K562 (cell line): ENCODE measurements around the gene ZC3H11A. TPM values are rescaled to one million over a fixed set of nuclear protein-coding genes. Genes with fewer than 3 reads are reported as not detected.

Source experiments
- ATAC-seq: fragments of 200-7000 bp; cut with Tn5 transposase; 3 replicates; pipeline ENCODE4 v1.9.1; 2020; ENCODE audit warnings: moderate library complexity
- BruUV-seq: library from RNA; stranded (reverse); fragments of 400-500 nt; replicated peaks from 2 replicates; lab custom pipeline; 2021; lab: Mats Ljungman, UMichigan
- CTCF ChIA-PET: fragments of 300-600 bp; formaldehyde crosslinking; extraction: SDS; loops from one replicate; lab custom pipeline; 2021; ENCODE audit warnings: low intra/inter-chr PET ratio; lab: Yijun Ruan, JAX
- POLR2A ChIA-PET: fragments of 300-600, 350-650 bp; sonication (Branson Sonifier 250); formaldehyde crosslinking; extraction: SDS; loops from one replicate; lab custom pipeline; 2021; ENCODE audit warnings: antibody characterized with exemption, inconsistent platforms; lab: Yijun Ruan, JAX
- DNase-seq, 4 experiments: peaks; one replicate each; pipeline versions ENCODE4 v3.0.0 to v3.0.0-alpha.2; 2011 to 2018; ENCODE audit warnings: low spot score in 3 of 4, mixed read lengths in 3 of 4; ENCODE audit errors: extremely low read depth in 1 of 4
- FAIRE-seq: peaks from 2 replicates; lab custom pipeline; 2011; peaks lifted over from hg19 to GRCh38; lab: Jason Lieb, UNC
- H2AFZ ChIP-seq: 2 replicates; pipeline ENCODE4 v1.6.0; 2011; ENCODE audit warnings: low read depth, low read length, control low read depth, inconsistent platforms
- H3K27ac ChIP-seq: fragments of 200-600 bp; 3 replicates; pipeline ENCODE4 v1.8.0; 2011; ENCODE audit warnings: low read depth, mild to moderate bottlenecking, control low read depth, inconsistent platforms, low read length, moderate library complexity, mixed read lengths; ENCODE audit errors: extremely low read depth
- H3K27me3 ChIP-seq, 2 experiments: fragments of 300-600 bp in 1 of 2; 2 replicates in 1 of 2; 3 replicates in 1 of 2; pipeline versions ENCODE4 v1.6.0 to v1.8.0; 2011; ENCODE audit warnings: inconsistent platforms in 2 of 2, low read length in 2 of 2, mild to moderate bottlenecking in 1 of 2, mixed read lengths in 1 of 2, moderate library complexity in 1 of 2; ENCODE audit not compliant: control insufficient read depth in 2 of 2, insufficient read depth in 2 of 2
- H3K36me3 ChIP-seq: fragments of 300-600 bp; 3 replicates; pipeline ENCODE4 v1.8.0; 2011; ENCODE audit warnings: mild to moderate bottlenecking, low read length, inconsistent platforms; ENCODE audit not compliant: control insufficient read depth, insufficient read depth
- H3K4me1 ChIP-seq, 2 experiments: fragments of 200-600 bp in 1 of 2; replicated peaks in 1 of 2; 2 replicates in 1 of 2; 3 replicates in 1 of 2; pipeline versions ENCODE4 v1.5.1 to v1.8.0; 2011; ENCODE audit warnings: inconsistent platforms in 2 of 2, low read length in 2 of 2, mild to moderate bottlenecking in 1 of 2, mixed read lengths in 1 of 2, moderate library complexity in 1 of 2; ENCODE audit not compliant: control insufficient read depth in 2 of 2, insufficient read depth in 2 of 2
- H3K4me2 ChIP-seq: 2 replicates; pipeline ENCODE4 v1.6.1; 2011; ENCODE audit warnings: low read length, control low read depth, inconsistent platforms, mixed read lengths; ENCODE audit not compliant: insufficient read depth
- H3K4me3 ChIP-seq: fragments of 200-600 bp; sonication (generic), shearing (Covaris generic); 2 replicates; pipeline ENCODE4 v1.5.1; 2016; ENCODE audit warnings: control low read depth, inconsistent platforms
- H3K79me2 ChIP-seq: fragments of 200-600 bp; 3 replicates; pipeline ENCODE4 v1.8.0; 2011; ENCODE audit warnings: low read length, inconsistent platforms; ENCODE audit not compliant: control insufficient read depth, insufficient read depth
- H3K9ac ChIP-seq, 2 experiments: 2 replicates each; pipeline versions ENCODE4 v1.6.0 to v1.6.1; 2011; ENCODE audit warnings: low read depth in 2 of 2, low read length in 2 of 2, control low read depth in 1 of 2, inconsistent platforms in 1 of 2, mild to moderate bottlenecking in 1 of 2, mixed read lengths in 1 of 2; ENCODE audit not compliant: insufficient read depth in 1 of 2
- H3K9me1 ChIP-seq: one replicate; pipeline ENCODE4 v1.6.0; 2011; ENCODE audit warnings: inconsistent platforms, mild to moderate bottlenecking, low read length, moderate library complexity; ENCODE audit not compliant: control insufficient read depth, insufficient read depth
- H3K9me3 ChIP-seq: replicated peaks from 2 replicates; pipeline ENCODE4 v1.5.1; 2011; ENCODE audit warnings: low read depth, low read length, inconsistent platforms; ENCODE audit not compliant: control insufficient read depth, insufficient read depth
- H4K20me1 ChIP-seq: replicated peaks from 2 replicates; pipeline ENCODE4 v1.6.1; 2011; ENCODE audit warnings: low read length, inconsistent platforms, mixed read lengths; ENCODE audit not compliant: control insufficient read depth, insufficient read depth
- ARHGAP35 ChIP-seq: fragments of 450-650 bp; IDR thresholded peaks from 2 replicates; pipeline ENCODE4 v1.6.1; 2018; ENCODE audit not compliant: partially characterized antibody
- EGR1 ChIP-seq: fragments of 450-650 bp; conservative IDR thresholded peaks from 2 replicates; pipeline ENCODE4 v1.6.1; 2017; ENCODE audit warnings: mild to moderate bottlenecking
- ETV5 ChIP-seq: sonication (generic); formaldehyde crosslinking; IDR thresholded peaks from 2 replicates; pipeline ENCODE4 v1.4.0; 2020; ENCODE audit warnings: low read depth, mild to moderate bottlenecking, missing genetic modification reagents
- FOS ChIP-seq: IDR thresholded peaks from 3 replicates; pipeline ENCODE4 v1.6.1; 2011; ENCODE audit not compliant: insufficient read length; ENCODE audit errors: extremely low read depth
- FOXM1 ChIP-seq, 2 experiments: fragments of 450-650 bp in 1 of 2; sonication (generic) in 1 of 2; formaldehyde crosslinking in 1 of 2; IDR thresholded peaks; 2 replicates each; pipeline versions ENCODE4 v1.6.1 to v1.9.0; 2017 to 2022; ENCODE audit warnings: low read depth in 2 of 2, mild to moderate bottlenecking in 2 of 2, missing genetic modification reagents in 1 of 2, moderate library complexity in 1 of 2
- HES1 ChIP-seq: fragments of 450-650 bp; IDR thresholded peaks from 2 replicates; pipeline ENCODE4 v1.6.1; 2016; ENCODE audit warnings: low read depth, mild to moderate bottlenecking, moderate library complexity
- PHF8 ChIP-seq: fragments of 200-600 bp; sonication (generic); IDR thresholded peaks from 2 replicates; pipeline ENCODE4 v1.6.1; 2012; ENCODE audit warnings: mixed run types, mild to moderate bottlenecking, inconsistent platforms, low read length, moderate library complexity, borderline replicate concordance
- SMAD4 ChIP-seq: fragments of 250-450 bp; sonication (Bioruptor Pico); conservative IDR thresholded peaks from 2 replicates; pipeline ENCODE4 v1.8.0; 2021; ENCODE audit warnings: inconsistent platforms, mild to moderate bottlenecking, moderate library complexity
- TAF7 ChIP-seq: fragments of 450-650 bp; IDR thresholded peaks from 2 replicates; pipeline ENCODE4 v1.6.1; 2016; ENCODE audit warnings: missing genetic modification characterization, missing compliant biosample characterization
- WGBS: fragments of 100-300 bp; shearing (Covaris generic); methylation state at CpG from one replicate; pipeline ENCODE4 v1.1.6; 2016; ENCODE audit warnings: low coverage, mixed read lengths; ENCODE audit not compliant: insufficient coverage; ENCODE audit errors: missing lambda C conversion rate; 5-methylcytosine and 5-hydroxymethylcytosine counted together
- in situ Hi-C: fragments of 300-500 bp; cut with MboI; formaldehyde crosslinking; loops from 4 replicates; pipeline ENCODE4 v1.15.0; 2018; ENCODE audit warnings: inconsistent platforms, mixed read lengths
- intact Hi-C: fragments of 100-400 bp; cut with micrococcal nuclease; formaldehyde crosslinking; loops from 2 replicates; pipeline ENCODE4 v1.14.2; 2022
- polyA plus RNA-seq, 8 experiments: library from polyadenylated mRNA; depleted of rRNA in 4 of 8; stranded (reverse) in 5 of 8; unstranded in 3 of 8; fragments of >200 nt; fragmentation: Nextera tagmentation in 2 of 8; fragmentation: Illumina TruSeq in 1 of 8; extraction: Ambion mirVana in 2 of 8; extraction: Trizol in 1 of 8; gene quantifications; 2 replicates each; pipeline versions ENCODE4 v1.2.1 to v1.2.3, GENCODE V29; 2011 to 2014; ENCODE audit warnings: inconsistent platforms in 1 of 8, missing spikeins in 1 of 8
- total RNA-seq, 7 experiments: library from RNA; depleted of rRNA in 6 of 7; stranded (reverse); fragments of >200 nt in 6 of 7; fragmentation: Illumina TruSeq in 2 of 7; extraction: Trizol in 2 of 7; gene quantifications; 2 replicates each; pipeline versions ENCODE4 v1.2.1 to v1.2.3, GENCODE V29; 2011 to 2021; ENCODE audit warnings: low replicate concordance in 1 of 7
- TF ChIP-seq, protein P1 (sequence below): fragments of 250-450 bp; sonication (Bioruptor Pico); IDR thresholded peaks from 2 replicates; pipeline ENCODE4 v1.4.0; 2020; ENCODE audit warnings: mild to moderate bottlenecking
- TF ChIP-seq, protein P2 (sequence below), 2 experiments: fragments of 450-650 bp in 1 of 2; IDR thresholded peaks; 2 replicates each; pipeline ENCODE4 v1.6.1; 2011 to 2017; ENCODE audit warnings: low read depth in 2 of 2, antibody characterized with exemption in 1 of 2, borderline replicate concordance in 1 of 2, low read length in 1 of 2, mild to moderate bottlenecking in 1 of 2, mixed read lengths in 1 of 2; ENCODE audit not compliant: control insufficient read depth in 1 of 2

Gene ZC3H11A
- total and polyA plus RNA-seq, 9 of the 15 experiments (the other 6 are each of a cell fraction or from before 2014, with no cell fraction given): 34.2 to 137 (median 102) TPM

DNA sequence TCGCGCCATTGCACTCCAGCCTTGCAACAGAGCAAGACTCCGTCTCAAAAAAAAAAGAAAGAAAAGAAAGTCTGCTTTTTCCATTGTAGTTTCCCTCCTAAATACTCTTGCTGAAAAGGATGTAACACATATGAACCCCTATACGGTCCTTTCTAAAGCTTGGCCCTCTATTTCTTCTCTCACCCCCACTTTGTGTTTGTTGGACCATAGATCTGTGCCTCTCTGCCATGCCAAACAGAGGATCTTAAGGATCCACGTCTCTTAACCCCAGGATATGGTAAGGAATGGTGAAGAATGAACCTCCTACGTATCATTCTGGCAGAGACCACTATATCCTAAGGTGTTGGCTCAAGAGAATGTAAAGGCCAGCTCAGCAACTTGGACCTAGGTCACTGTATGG, 49.1 kb upstream of the ZC3H11A start:
- WGBS: 57% methylated on average over 6 of the region's 6 CpGs
- H3K27me3 ChIP-seq: no peaks in the 10 kb centered on the region
- H3K4me1 ChIP-seq: no peaks in the 10 kb centered on the region
- ChIA-PET POLR2A (interaction anchor here (0.5 to 1.2 kb wide), 5 partner anchors 13 to 580 kb away, joined by 3 to 4 read pairs (median 3); no protein-coding TSS in a partner anchor), CTCF (no interaction called here)
- no peak overlapping the region for H3K9ac ChIP-seq
- H3K9me3 ChIP-seq: no peaks in the 10 kb centered on the region
- H3K4me3 ChIP-seq: no peak overlapping the region
- FAIRE-seq (no peak), ATAC-seq (no peak), DNase-seq (no peak)
- intact Hi-C loops (no loop called here), in situ Hi-C loops (no loop called here)
- no peak overlapping the region for H3K27ac ChIP-seq
- no peak overlapping the region for H3K4me2 ChIP-seq
- no TSS peak for BruUV-seq
- H4K20me1 ChIP-seq: no peaks in the 10 kb centered on the region
- H3K36me3 ChIP-seq: no peaks in the 10 kb centered on the region
- no peaks in the 10 kb centered on the region for H3K79me2 ChIP-seq
- H3K9me1 ChIP-seq: no peaks in the 10 kb centered on the region
- H2AFZ ChIP-seq: no peak overlapping the region
- TF ChIP-seq, protein P1, sequence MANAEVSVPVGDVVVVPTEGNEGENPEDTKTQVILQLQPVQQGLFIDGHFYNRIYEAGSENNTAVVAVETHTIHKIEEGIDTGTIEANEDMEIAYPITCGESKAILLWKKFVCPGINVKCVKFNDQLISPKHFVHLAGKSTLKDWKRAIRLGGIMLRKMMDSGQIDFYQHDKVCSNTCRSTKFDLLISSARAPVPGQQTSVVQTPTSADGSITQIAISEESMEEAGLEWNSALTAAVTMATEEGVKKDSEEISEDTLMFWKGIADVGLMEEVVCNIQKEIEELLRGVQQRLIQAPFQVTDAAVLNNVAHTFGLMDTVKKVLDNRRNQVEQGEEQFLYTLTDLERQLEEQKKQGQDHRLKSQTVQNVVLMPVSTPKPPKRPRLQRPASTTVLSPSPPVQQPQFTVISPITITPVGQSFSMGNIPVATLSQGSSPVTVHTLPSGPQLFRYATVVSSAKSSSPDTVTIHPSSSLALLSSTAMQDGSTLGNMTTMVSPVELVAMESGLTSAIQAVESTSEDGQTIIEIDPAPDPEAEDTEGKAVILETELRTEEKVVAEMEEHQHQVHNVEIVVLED (CRISPR knock-in tag): no peak
- TF ChIP-seq SMAD4 (CRISPR knock-in tag) (no peak), PHF8 (no peak), ARHGAP35 (no peak), FOXM1 (IDR thresholded peaks at IDR 0.05; ENCODE audit: low read depth) (no peak), FOXM1 (CRISPR knock-in tag; IDR thresholded peaks at IDR 0.05; ENCODE audit: low read depth) (no peak), TAF7 (tag) (no peak), ETV5 (CRISPR knock-in tag) (no peak), FOS (no peak), EGR1 (no peak), HES1 (no peak)
- TF ChIP-seq, protein P2, sequence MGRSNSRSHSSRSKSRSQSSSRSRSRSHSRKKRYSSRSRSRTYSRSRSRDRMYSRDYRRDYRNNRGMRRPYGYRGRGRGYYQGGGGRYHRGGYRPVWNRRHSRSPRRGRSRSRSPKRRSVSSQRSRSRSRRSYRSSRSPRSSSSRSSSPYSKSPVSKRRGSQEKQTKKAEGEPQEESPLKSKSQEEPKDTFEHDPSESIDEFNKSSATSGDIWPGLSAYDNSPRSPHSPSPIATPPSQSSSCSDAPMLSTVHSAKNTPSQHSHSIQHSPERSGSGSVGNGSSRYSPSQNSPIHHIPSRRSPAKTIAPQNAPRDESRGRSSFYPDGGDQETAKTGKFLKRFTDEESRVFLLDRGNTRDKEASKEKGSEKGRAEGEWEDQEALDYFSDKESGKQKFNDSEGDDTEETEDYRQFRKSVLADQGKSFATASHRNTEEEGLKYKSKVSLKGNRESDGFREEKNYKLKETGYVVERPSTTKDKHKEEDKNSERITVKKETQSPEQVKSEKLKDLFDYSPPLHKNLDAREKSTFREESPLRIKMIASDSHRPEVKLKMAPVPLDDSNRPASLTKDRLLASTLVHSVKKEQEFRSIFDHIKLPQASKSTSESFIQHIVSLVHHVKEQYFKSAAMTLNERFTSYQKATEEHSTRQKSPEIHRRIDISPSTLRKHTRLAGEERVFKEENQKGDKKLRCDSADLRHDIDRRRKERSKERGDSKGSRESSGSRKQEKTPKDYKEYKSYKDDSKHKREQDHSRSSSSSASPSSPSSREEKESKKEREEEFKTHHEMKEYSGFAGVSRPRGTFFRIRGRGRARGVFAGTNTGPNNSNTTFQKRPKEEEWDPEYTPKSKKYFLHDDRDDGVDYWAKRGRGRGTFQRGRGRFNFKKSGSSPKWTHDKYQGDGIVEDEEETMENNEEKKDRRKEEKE (IDR thresholded peaks at IDR 0.05; ENCODE audit: borderline replicate concordance in 1 of 2, control insufficient read depth in 1 of 2, low read depth in 2 of 2, low read length in 1 of 2): no peak
